ENCODE results near the gene PTPN22.

DNA sequence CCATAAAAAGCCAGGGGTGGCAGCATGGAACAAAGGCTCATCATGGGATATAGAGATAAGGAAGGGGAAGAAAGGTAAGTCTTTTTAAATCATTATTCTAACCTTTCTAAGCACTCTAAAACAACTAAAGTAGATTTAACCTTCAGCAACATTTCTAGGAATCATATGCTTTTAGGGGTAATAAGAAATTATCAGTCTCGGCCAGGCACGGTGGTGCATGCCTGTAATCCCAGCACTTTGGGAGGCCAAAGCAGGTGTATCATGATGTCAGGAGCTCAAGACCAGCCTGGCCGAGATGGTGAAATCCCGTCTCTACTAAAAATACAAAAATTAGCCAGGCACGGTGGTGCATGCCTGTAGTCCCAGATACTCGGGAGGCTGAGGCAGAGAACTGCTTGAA, 92.0 kb downstream of the PTPN22 start:
- TF ChIP-seq POLR2A (IDR thresholded peaks at IDR 0.05; ENCODE audit: extremely low read depth, insufficient read length) (no peak), CTCF (IDR thresholded peaks at IDR 0.05; ENCODE audit: low read depth, low read length) (no peak), MAX (IDR thresholded peaks at IDR 0.05; ENCODE audit: low read depth, low read length) (no peak)

Data from NB4 (cell line).